Left lung (tissue), 10 donors: ENCODE results near the gene PUM1. TPM values are rescaled to one million over a fixed set of nuclear protein-coding genes. Genes with fewer than 3 reads are reported as not detected.

Source experiments
- ATAC-seq: fragments of 200-7000 bp; cut with Tn5 transposase; one replicate; pipeline ENCODE4 v1.9.1; 2020; ENCODE audit warnings: moderate library complexity
- DNase-seq, 4 donors: peaks; one replicate each; pipeline ENCODE4 v3.0.0-alpha.2; 2013 to 2020
- H3K27ac ChIP-seq, 2 donors: fragments of 200-600 bp; sonication (generic) in 1 of 2; one replicate each; pipeline versions ENCODE4 v1.5.0 to v1.8.0; 2020 to 2021
- H3K27me3 ChIP-seq, 2 donors: fragments of 200-600 bp; sonication (generic) in 1 of 2; one replicate each; pipeline versions ENCODE4 v1.5.0 to v1.8.0; 2020 to 2021
- H3K36me3 ChIP-seq, 2 donors: fragments of 200-600 bp; sonication (generic) in 1 of 2; one replicate each; pipeline versions ENCODE4 v1.5.0 to v1.8.0; 2020 to 2021
- H3K4me1 ChIP-seq, 2 donors: fragments of 200-600 bp; one replicate each; pipeline ENCODE4 v1.8.0; 2021
- H3K4me3 ChIP-seq, 2 donors: fragments of 200-600 bp; sonication (generic) in 1 of 2; one replicate each; pipeline versions ENCODE4 v1.5.0 to v1.8.0; 2020 to 2021; ENCODE audit warnings: mild to moderate bottlenecking in 1 of 2
- H3K9me3 ChIP-seq, 2 donors: fragments of 200-600 bp; sonication (generic) in 1 of 2; one replicate each; pipeline versions ENCODE4 v1.5.0 to v1.8.0; 2020 to 2021
- CTCF ChIP-seq, 2 donors: fragments of 200-600 bp; sonication (generic) in 1 of 2; IDR thresholded peaks; one replicate each; pipeline versions ENCODE4 v1.5.0 to v1.8.0; 2021; ENCODE audit warnings: antibody characterized with exemption in 2 of 2
- intact Hi-C, 2 donors: fragments of 100-400 bp; cut with DNase I; formaldehyde crosslinking; loops; one replicate each; pipeline versions ENCODE4 v1.11.2 to v1.14.2; 2022
- polyA plus RNA-seq, 6 donors: library from polyadenylated mRNA; unstranded; fragments of 120-200 nt; gene quantifications; one replicate each; pipeline ENCODE4 v1.2.1, GENCODE V29; 2013; ENCODE audit not compliant: insufficient read length in 6 of 6
- total RNA-seq, 2 donors: library from RNA; stranded (reverse); fragmentation: NEBNext Ultra II Directional; extraction: Animal tissue kit (Norgen Biotek cat#: 25700); gene quantifications; one replicate each; pipeline ENCODE4 v1.2.1, GENCODE V29; 2021
- donor health status: DM: no; HTN: yes; CAD: no.
- donor health status: DM: no; HTN: no; CAD: no.

Gene PUM1
- total and polyA plus RNA-seq, 8 donors = 96.7 to 125 (median 108) TPM

- intact Hi-C loops = no loop called here
- H3K27ac ChIP-seq = no peak overlapping the region
- no peaks in the 10 kb centered on the region for H3K36me3 ChIP-seq
- DNase-seq = no peak
- no peak for TF ChIP-seq CTCF (IDR thresholded peaks at IDR 0.05)
- peaks cover 5 to 31% of the 10 kb centered on the region in 2 donors for H3K4me1 ChIP-seq
- no peaks in the 10 kb centered on the region for H3K9me3 ChIP-seq
- no peak overlapping the region for H3K4me3 ChIP-seq
- no peaks in the 10 kb centered on the region for H3K27me3 ChIP-seq
- no peak for ATAC-seq
These were observed 45.3 kb upstream of the PUM1 start for GRCh38 chr1:31110846-31111245.

GRCh38 chr1:31108861-31109260 lies 43.3 kb upstream of the PUM1 start:
- no peak for TF ChIP-seq CTCF (IDR thresholded peaks at IDR 0.05)
- no peak for ATAC-seq
- peak in 1 of 4 donors; percentile 48 for DNase-seq
- no peaks in the 10 kb centered on the region for H3K9me3 ChIP-seq
- no peaks in the 10 kb centered on the region for H3K36me3 ChIP-seq
- intact Hi-C loops = no loop called here
- H3K4me1 ChIP-seq = peaks cover 5 to 31% of the 10 kb centered on the region in 2 donors
- no peak overlapping the region for H3K4me3 ChIP-seq
- H3K27ac ChIP-seq = peak overlapping the region in 1 of 2 donors; percentile 73
- no peaks in the 10 kb centered on the region for H3K27me3 ChIP-seq

- Histone ChIP-seq H3K4me3 (no peak overlapping the region), H3K27ac (no peak overlapping the region), H3K27me3 (no peaks in the 10 kb centered on the region), H3K4me1 (peaks cover 9 to 41% of the 10 kb centered on the region in 2 donors), H3K9me3 (no peaks in the 10 kb centered on the region), H3K36me3 (no peaks in the 10 kb centered on the region)
- intact Hi-C loops = no loop called here
- ATAC-seq (no peak), DNase-seq (no peak)
- TF ChIP-seq CTCF (IDR thresholded peaks at IDR 0.05) = no peak
These were observed 40.1 kb upstream of the PUM1 start for GRCh38 chr1:31105646-31106045.

GRCh38 chr1:31102501-31102950 lies 37.0 kb upstream of the PUM1 start:
- no peak for TF ChIP-seq CTCF (IDR thresholded peaks at IDR 0.05)
- peaks cover 10 to 34% of the 10 kb centered on the region in 2 donors for H3K4me1 ChIP-seq
- ATAC-seq (peak; percentile 50), DNase-seq (no peak)
- no peaks in the 10 kb centered on the region for H3K36me3 ChIP-seq
- H3K9me3 ChIP-seq = no peaks in the 10 kb centered on the region
- H3K4me3 ChIP-seq = no peak overlapping the region
- H3K27me3 ChIP-seq = no peaks in the 10 kb centered on the region
- peak overlapping the region in 1 of 2 donors; percentile 7 for H3K27ac ChIP-seq
- intact Hi-C loops = no loop called here

GRCh38 chr1:31101147-31101502 lies 35.6 kb upstream of the PUM1 start:
- Histone ChIP-seq H3K27me3 (no peaks in the 10 kb centered on the region), H3K9me3 (no peaks in the 10 kb centered on the region), H3K4me1 (peaks cover 10 to 23% of the 10 kb centered on the region in 2 donors), H3K36me3 (no peaks in the 10 kb centered on the region), H3K4me3 (no peak overlapping the region), H3K27ac (peak overlapping the region in 1 of 2 donors; percentile 2)
- TF ChIP-seq CTCF (IDR thresholded peaks at IDR 0.05) = no peak
- DNase-seq (peak in 2 of 4 donors; percentile 39 to 41), ATAC-seq (peak; percentile 69)
- intact Hi-C loops = no loop called here
